ENCODE results near the gene KCNJ4. TPM values are rescaled to one million over a fixed set of nuclear protein-coding genes. Genes with fewer than 3 reads are reported as not detected.

Gene KCNJ4
- total RNA-seq, 1 experiment from 2014 or later = 0.18 TPM

DNA sequence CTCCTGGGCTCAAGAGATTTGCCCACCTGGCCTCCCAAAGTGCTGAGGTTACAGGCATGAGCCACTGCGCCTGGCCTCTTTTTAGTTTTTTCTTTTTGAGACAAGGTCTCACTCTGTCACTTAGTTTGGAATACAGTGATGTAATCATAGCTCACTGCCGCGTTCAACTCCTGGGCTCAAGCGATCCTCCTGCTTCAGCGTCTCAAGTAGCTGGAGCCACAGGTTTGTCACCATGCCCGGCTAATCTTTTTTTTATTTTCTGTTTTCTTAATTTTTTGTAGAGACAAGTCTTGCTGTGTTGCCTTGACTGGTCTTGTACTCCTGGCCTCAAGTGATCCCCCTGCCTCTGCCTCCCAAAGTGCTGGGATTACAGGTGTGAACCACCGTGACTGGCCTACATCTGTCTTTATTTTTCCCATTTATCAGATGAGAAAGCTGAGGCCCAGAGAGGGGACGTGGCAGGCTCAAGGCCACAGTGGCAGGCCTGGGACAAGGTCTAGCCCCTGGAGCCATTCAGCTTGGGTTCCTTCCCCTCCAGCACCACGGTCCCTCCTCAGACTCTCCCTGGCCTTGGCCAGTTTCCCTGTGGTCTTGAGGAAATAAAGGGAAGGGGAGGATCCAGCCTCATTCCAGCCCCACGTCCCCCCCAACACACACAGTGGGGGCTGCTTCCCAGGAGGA is 10.1 kb upstream of the KCNJ4 start:
- H3K27ac ChIP-seq (ENCODE audit: low read length) = no peak overlapping the region
- intact Hi-C loops (cut with micrococcal nuclease; ENCODE audit: unreplicated experiment) (no loop called here), in situ Hi-C loops (cut with HindIII; ENCODE audit: low pct_unique_long_range_greater_than_20kb, low sequenced_read_pairs) (no loop called here)
- no peaks in the 10 kb centered on the region for H3K9me3 ChIP-seq (ENCODE audit: control insufficient read depth, insufficient read depth, low read depth, low read length)
- no peaks in the 10 kb centered on the region for H3K27me3 ChIP-seq (ENCODE audit: control insufficient read depth, insufficient read depth, low read length)
- H3K4me3 ChIP-seq (ENCODE audit: low read depth in 2 of 2, low read length in 2 of 2) = no peak overlapping the region
- H3K36me3 ChIP-seq (ENCODE audit: control insufficient read depth, insufficient read depth, low read length) = no peaks in the 10 kb centered on the region
- DNase-seq (ENCODE audit: low read depth, low spot score) (no peak), ATAC-seq (no peak)
- H3K4me1 ChIP-seq (ENCODE audit: control insufficient read depth, insufficient read depth, low read length) = peaks cover 2% of the 10 kb centered on the region; the same call in 1 of the 2 replicates
- TF ChIP-seq REST (IDR thresholded peaks at IDR 0.05; ENCODE audit: insufficient read depth in 1 of 2, low read depth in 2 of 2, low read length in 1 of 2) = no peak
- TF ChIP-seq TCF7L2 (IDR thresholded peaks at IDR 0.05; ENCODE audit: low read depth, low read length) = no peak
- TF ChIP-seq, protein P1, sequence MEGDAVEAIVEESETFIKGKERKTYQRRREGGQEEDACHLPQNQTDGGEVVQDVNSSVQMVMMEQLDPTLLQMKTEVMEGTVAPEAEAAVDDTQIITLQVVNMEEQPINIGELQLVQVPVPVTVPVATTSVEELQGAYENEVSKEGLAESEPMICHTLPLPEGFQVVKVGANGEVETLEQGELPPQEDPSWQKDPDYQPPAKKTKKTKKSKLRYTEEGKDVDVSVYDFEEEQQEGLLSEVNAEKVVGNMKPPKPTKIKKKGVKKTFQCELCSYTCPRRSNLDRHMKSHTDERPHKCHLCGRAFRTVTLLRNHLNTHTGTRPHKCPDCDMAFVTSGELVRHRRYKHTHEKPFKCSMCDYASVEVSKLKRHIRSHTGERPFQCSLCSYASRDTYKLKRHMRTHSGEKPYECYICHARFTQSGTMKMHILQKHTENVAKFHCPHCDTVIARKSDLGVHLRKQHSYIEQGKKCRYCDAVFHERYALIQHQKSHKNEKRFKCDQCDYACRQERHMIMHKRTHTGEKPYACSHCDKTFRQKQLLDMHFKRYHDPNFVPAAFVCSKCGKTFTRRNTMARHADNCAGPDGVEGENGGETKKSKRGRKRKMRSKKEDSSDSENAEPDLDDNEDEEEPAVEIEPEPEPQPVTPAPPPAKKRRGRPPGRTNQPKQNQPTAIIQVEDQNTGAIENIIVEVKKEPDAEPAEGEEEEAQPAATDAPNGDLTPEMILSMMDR (IDR thresholded peaks at IDR 0.05) = no peak
- BruUV-seq (replicated peaks) = no TSS peak
- POLR2A ChIA-PET = interaction anchor here (0.7 kb wide), 1 partner anchor 16 kb away, joined by 3 read pairs; no protein-coding TSS in a partner anchor
- CTCF ChIA-PET = no interaction called here

- CTCF ChIA-PET = interaction anchor here (0.5 kb wide), 1 partner anchor 39 kb away, joined by 8 read pairs; no protein-coding TSS in a partner anchor
- DNase-seq (ENCODE audit: low read depth, low spot score) (no peak), ATAC-seq (no peak)
- no peaks in the 10 kb centered on the region for H3K36me3 ChIP-seq (ENCODE audit: control insufficient read depth, insufficient read depth, low read length)
- H3K27ac ChIP-seq (ENCODE audit: low read length) = no peak overlapping the region
- H3K9me3 ChIP-seq (ENCODE audit: control insufficient read depth, insufficient read depth, low read depth, low read length) = no peaks in the 10 kb centered on the region
- intact Hi-C loops (cut with micrococcal nuclease; ENCODE audit: unreplicated experiment) = no loop called here
- in situ Hi-C loops (cut with HindIII; ENCODE audit: low pct_unique_long_range_greater_than_20kb, low sequenced_read_pairs) = no loop called here
- TF ChIP-seq, protein P1 (IDR thresholded peaks at IDR 0.05) = no peak
- no peak for TF ChIP-seq REST (IDR thresholded peaks at IDR 0.05; ENCODE audit: insufficient read depth in 1 of 2, low read depth in 2 of 2, low read length in 1 of 2)
- TF ChIP-seq TCF7L2 (IDR thresholded peaks at IDR 0.05; ENCODE audit: low read depth, low read length) = no peak
- no peak for TF ChIP-seq POLR2AphosphoS5 (IDR thresholded peaks at IDR 0.05; ENCODE audit: low read depth, low read length)
- TF ChIP-seq SIN3A (IDR thresholded peaks at IDR 0.05; ENCODE audit: borderline replicate concordance, insufficient read depth, low read depth, low read length) = no peak
- H3K4me1 ChIP-seq (ENCODE audit: control insufficient read depth, insufficient read depth, low read length) = peaks cover 2% of the 10 kb centered on the region; the same call in 1 of the 2 replicates
- POLR2A ChIA-PET = interaction anchor here (1.4 kb wide), 1 partner anchor 18 kb away, joined by 5 read pairs; no protein-coding TSS in a partner anchor
- no peaks in the 10 kb centered on the region for H3K27me3 ChIP-seq (ENCODE audit: control insufficient read depth, insufficient read depth, low read length)
- BruUV-seq (replicated peaks) = no TSS peak
- no peak overlapping the region for H3K4me3 ChIP-seq (ENCODE audit: low read depth in 2 of 2, low read length in 2 of 2)
These were observed 8.2 kb upstream of the KCNJ4 start for GRCh38 chr22:38462960-38463784.

All from Panc1 (cell line).